GM19238 (cell line): ENCODE results near the gene PSMD9.
"Not testable (repeated sequence)": the region's sequence is repeated elsewhere in the genome, so short reads cannot be mapped to it uniquely, and the experiment has no call there.

Experiments used
- DNase-seq: peaks from one replicate; pipeline ENCODE4 v3.0.0; 2011; ENCODE audit warnings: low spot score; ENCODE audit not compliant: insufficient read length

The PSMD9 gene

DNA sequence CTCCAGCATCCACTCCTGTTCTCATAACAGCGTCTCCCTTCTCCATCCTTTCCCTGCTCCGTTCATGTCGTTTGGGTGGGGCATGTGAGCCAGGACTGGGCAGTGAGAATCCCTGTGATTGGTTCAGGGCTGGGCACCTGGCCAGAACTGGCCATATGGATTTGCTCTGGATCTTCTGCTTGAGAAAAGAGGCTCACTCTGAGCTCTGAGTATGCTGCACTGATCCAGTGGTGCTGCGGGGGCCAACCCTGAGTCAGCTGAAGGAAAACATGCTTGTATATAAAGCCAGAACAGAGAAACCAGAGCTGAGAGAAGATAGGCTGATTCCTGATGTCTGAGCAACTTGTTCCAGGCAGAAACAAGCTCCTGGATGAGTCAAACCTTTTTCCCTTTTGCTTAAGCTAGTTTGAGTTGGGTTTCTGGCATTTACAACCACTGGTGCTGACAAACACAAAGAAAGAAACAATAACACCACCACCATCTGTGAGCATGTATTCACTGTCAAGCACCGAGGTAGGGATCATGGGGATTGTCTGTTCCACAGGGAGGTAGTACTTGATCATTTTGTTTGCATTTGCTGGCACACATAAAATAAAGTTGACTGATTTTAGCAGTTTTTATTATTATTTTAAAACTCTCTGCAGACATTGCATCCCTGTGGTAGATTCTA is 15.9 kb upstream of the PSMD9 start:
- DNase-seq: no peak

DNA sequence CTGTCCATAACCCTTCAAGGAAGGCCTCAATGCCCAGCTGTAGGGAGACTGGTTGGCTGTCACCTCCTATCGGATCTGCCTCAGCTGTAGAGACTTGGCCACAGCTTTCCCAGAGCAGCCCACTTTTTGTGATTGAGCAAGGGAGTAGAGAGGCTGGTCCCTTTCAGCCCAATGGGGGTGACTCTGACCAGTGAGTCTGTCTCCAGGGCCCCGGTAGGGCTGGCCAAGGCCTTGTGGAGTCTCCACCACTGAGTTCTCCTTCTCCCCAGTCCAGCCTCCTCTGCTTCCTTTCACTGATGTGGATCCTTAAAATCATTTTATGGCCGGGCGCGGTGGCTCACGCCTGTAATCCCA is 15.4 kb upstream of the PSMD9 start:
- DNase-seq: no peak

DNA sequence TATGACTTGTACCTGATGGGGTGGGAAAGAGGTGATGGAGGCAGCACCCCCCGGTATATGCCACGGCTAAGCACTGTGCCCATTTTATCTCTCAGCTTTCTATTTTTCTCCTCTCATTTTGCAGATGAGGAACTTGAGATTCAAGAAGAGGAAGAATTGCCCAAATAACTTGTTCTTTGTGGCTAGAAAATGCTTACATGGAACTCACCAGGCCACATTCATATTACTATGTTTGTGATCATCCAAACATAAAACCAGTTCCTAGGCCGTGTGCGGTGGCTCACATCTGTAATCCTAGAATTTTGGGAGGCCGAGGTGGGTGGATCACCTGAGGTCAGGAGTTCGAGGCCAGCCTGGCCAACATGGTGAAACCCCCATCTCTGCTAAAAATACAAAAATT is 14.5 kb upstream of the PSMD9 start:
- DNase-seq: no peak

DNA sequence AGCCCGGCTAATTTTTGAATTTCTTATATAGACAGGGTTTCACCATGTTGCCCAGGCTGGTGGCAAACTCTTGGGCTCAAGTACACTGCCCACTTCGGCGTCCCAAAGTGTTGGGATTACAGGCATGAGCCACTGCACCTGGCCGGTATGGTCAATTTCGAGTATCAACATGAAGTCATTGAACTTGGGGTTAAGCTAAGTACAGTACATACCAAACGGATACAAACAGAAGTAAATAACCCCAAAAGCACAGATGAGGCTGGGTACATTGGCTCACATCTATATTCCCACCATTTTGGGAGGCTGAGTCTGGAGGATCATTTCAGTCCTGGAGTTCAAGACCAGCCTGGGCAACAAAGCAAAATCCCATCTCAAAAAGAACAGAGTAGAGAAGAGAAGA is 13.0 kb upstream of the PSMD9 start:
- DNase-seq: no peak

DNA sequence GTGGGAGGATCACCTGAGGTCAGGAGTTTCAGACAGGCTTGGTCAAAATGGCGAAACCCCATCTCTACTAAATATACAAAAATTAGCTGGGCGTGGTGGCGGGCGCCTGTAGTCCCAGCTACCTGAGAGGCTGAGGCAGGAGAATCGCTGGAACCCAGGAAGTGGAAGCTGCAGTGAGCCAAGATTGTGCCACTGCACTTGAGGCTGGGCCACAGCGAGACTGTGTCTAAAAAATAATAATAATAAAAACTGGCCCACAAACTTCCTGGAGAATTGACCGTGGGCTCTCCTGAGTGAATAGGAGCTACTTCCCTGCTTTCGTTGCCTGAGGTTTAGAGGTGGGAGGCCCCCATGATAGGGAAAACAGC is 12.5 kb upstream of the PSMD9 start:
- DNase-seq: not testable (repeated sequence)

DNA sequence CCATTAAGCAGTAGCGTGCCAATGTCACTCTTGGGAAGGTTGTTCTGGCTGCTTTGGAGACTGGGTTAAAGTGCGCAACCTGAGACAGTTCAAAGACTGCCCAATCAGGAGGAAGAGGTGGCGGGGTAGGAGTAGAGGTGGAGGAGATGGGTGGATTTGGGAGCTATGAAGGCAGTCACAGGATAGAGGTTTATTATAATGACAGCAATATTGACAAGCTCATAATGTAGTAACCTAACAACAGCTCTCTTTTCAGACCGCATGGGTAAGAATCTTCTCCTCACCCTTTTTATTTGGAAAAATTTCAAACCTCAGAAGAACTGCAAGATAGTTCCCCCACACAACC is 5.3 kb upstream of the PSMD9 start:
- no peak for DNase-seq

DNA sequence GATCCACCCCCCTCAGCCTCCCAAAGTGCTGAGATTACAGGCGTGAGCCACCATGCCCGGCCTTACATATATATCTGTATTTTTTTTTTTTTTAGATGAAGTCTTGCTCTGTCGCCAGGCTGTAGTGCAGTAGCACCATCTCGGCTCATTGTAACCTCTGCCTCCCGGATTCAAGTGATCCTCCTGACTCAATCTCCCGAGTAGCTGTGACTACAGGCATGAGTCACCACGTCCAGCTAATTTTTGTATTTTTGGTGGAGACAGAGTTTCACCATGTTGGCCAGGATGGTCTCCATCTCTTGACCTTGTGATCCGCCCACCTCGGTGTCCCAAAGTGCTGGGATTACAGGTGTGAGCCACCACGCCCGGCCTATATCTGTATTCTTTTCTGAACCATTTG is 3.5 kb upstream of the PSMD9 start:
- not testable (repeated sequence) for DNase-seq

DNA sequence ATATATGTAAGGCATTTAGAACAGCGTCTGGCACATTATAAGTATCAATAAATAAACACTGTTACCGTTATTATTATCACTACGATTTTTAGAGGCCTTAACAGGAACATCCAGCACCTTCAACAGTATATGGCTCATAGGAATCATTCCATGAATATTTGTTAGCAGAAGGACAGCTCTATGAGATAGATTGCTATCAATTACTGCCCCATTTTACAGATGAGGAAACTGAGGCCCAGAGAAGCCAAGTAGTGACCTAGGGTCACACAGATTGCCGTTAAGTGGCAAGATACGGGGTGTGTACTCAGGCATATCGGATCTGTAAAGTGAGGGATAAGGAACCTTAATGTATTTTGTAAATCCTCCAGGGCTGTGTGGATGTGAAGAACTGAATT is 510 bp upstream of the PSMD9 start:
- DNase-seq: no peak

DNA sequence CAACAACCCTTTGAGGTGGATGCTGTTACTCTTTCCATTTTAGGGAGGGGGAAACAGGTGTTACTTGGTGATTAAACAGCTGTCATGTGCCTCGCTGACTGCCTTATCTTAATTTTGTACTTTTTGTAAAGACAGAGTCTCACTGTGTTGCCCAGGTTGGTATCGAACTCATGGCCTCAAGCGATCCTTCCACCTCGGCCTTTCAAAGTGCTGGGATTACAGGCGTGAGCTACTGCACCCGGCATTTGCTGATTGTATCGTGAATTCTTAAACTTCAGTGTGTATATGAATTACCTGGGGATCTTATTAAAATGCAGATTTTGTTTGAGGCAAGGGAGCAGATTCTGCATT is 659 bp downstream of the PSMD9 start:
- no peak for DNase-seq

DNA sequence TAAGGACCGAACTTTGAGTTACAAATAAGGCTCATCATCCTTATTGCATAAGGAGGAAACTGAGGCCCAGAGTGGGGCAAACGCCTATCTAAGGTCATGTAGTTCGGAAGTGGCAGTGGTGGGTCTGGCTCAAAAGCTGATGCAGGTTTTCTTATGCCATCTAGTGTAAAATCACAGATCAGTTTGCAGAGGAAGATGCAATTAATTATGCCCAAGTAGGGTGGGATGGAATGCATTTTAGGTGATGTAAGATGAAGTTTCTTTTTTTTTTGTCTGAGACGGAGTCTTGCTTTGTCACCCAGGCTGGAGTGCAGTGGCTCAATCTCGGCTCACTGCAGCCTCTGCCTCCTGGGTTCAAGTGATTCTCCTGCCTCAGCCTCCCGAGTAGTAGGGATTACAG is 1.1 kb downstream of the PSMD9 start:
- DNase-seq: not testable (repeated sequence)

DNA sequence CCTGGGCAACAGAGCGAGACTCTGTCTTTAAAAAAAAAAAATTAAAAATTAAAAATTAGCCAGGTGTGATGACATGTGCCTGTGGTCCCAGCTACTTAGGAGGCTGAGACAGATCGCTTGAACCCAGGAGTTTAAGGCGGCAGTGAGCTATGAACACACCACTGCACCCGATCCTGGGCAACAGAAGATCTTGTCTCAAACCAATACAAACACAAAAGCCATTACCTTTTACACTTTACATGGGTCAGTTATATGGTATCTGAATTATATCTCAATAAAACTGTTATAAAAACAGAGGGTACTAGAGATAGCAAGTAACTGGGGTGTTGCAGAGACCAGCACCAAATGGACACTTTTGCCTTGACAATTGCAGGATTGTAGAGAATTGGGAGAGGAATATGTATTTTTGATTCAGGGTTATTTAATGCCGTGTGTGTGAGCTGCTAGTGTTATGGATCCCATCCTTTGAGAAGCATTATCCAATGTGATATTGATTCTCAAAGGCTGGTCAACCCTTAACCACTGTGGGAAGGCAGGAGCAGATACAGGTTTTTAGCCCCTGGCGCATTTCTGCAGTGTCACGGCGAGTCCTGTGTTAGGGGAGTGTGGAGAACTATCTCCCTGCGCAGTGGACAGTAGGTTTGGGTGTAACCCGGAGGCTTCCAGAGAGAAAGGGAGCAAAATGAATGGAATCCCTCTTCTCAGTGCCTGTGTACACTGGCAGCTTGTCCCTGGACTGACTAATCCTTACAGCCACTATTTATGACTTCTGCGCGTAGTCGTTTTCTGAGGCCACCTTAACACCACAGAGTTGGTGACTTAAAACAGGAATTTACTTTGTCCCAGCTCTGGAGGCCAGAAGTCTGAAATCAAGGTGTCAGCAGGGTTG is 4.3 kb downstream of the PSMD9 start:
- no peak for DNase-seq

DNA sequence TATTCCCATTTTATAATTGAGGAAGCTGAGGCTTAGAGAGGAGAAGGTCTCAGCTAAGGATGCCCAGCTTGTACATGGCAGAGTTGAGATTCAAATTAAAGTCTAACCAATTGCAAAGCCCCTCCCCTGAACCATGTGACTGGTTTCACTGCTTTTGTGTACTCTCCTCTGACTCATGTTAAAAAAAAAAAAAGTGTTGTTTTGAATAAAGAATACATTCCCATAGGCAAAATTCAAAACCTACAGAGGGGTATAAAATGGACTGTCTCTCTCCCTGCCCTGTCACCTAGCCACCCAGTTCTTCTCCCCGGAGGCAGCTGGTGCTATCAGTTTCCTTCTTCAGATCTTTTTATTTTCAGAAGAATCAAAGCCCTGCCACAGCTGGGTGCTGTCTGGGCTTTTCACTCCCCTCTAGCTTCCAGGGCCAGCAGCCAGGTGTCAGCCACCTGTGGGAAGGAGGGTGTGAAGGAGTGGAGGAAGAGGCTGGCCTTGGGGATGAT is 5.4 kb downstream of the PSMD9 start:
- no peak for DNase-seq

DNA sequence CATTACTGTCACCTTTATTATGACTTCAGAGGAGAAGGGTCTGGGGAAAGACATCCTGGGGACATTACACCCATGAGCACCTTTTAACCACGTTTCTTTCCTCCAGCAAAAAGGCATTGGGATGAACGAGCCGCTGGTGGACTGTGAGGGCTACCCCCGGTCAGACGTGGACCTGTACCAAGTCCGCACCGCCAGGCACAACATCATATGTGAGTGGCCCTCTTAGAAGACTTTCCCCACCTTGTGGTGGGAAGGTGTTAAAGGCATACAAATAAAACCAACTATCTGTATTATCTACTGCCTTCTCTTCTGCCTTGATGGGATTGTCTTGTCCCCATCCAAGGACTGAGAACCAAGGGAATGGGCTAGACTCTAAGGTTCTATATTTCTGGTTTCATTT is 6.0 kb downstream of the PSMD9 start:
- no peak for DNase-seq

DNA sequence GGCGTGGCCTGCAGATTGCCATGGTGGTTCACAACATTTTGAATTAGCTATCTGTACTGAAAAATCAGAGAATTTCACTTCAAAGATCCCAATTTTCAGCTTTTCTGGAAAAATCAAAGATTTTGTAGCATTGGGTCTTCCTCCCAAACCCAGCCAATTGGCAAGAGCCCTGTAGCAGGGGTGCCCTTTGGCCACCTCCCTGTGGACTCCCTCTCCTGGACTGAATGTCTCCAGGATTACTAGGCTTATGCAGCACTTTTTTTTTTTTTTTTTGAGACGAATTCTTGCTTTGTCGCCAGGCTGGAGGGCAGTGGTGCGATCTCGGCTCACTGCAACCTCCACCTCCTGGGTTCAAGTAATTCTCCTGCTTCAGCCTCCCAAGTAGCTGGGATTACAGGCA is 9.7 kb downstream of the PSMD9 start:
- no peak for DNase-seq

DNA sequence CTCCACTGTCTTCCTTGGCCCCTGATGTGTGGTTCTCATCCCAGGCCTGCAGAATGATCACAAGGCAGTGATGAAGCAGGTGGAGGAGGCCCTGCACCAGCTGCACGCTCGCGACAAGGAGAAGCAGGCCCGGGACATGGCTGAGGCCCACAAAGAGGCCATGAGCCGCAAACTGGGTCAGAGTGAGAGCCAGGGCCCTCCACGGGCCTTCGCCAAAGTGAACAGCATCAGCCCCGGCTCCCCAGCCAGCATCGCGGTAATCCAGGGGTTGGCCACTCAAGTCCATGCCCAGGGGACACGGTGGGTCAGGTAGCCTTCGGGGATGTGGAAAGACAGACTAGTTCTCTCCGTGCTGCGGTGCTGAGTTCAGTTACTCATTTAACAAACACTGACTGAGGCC is 11.0 kb downstream of the PSMD9 start:
- no peak for DNase-seq

DNA sequence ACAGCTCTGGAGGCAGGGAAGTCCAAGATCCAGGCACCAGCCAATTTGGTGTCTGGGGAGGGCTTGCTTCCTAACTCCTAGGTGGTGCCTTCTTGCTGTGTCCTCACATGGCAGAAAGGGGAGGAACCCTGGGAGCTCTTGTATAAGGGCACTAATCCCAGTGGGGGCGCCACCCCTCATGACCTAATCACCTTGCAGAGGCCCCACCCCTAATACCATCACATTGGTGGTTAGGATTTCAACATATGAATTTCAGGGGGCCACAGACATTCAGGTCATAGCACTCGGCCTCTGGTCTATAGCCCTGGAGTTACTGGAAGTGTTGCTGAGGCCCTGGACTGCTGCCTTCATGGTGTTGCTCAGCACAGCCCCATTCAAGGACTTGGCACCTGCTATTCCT is 14.6 kb downstream of the PSMD9 start:
- DNase-seq: no peak

DNA sequence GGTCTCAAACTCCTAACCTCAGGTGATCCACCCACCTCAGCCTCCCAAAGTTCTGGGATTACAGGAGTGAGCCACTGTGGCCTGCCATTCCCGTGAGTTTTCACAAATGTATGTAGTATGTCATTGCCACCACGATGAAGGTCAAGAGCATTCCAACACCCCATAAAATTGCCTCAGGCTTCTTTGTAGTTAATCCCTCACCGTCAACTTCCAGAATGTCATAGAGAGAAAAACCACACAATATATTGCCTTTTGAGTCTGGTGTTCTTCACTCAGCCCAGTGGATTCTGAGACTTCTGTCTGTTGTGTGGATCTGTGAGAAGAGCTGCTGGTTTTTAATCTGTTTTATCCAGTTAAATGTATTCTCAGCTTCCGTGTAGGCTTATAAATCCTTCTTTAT is 17.2 kb downstream of the PSMD9 start:
- DNase-seq: no peak

DNA sequence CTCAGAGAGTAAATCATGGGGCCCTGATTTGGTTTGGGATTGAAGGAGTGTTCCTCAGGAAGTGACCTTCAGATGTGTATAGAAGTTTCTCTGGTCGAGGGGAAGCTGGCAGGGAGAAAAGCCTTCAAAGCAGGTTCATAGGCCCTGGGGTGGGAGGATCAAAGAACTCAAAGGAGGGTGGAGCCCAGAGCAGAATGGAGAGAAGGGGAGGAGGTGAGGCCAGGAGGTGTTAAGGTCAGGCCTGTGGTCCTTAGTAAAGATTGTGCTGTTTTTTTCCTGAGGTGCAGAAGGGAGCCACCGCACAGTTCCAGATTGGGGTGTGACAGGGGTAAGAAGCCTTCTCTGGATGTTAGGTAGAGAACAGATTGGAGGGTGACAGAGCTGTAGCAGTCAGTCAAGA is 20.1 kb downstream of the PSMD9 start:
- DNase-seq: no peak

DNA sequence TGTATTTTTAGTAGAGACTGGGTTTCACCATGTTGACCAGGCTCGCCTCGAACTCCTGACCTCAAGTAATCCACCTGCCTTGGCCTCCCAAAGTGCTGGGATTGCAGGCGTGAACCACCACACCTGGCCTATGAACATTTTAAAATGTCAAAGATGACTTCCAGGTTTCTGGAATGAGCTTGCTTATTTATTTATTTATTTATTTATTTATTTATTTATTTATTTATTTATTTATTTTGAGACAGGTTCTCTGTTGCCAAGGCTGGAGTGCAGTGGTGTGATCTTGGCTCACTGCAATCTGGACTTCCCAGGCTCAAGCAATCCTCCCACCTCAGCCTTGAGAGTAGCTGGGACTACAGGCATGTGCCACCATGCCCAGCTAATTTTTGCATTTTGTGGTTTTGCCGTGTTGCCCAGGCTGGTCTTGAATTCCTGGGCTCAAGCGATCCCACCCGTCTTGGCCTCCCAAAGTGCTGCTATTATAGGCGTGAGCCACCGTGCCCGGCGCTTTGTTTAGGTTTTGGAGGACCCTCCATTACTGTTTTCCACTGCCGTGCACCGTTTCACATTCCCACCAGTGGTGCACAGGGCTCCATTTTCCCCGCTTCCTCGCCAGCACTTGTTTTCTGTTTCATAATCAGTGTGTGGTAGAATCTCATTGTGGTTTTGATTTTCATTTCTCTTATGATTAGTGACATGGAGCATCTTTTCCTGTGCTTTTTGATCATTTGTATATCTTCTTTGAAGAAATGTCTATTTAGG is 23.4 kb downstream of the PSMD9 start:
- no peak for DNase-seq

DNA sequence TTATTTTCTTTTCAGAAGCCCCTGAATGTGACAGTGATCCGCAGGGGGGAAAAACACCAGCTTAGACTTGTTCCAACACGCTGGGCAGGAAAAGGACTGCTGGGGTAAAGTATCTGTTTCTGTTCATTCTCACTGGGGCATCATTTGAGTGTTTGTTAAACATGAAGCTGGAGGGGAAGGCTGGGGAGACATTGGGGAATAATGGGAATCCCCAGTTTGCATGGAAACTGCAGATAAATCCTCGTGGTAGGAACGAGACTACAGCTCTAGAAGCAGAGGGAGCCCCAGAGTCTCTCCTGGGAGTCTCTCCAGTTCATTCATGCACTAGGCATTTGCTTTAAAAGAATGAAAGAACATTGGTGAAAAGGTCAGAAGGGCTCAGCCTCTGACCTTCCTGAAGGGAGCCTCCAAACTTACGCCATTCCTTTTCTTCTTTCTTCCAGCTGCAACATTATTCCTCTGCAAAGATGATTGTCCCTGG is 27.3 kb downstream of the PSMD9 start:
- no peak for DNase-seq

DNA sequence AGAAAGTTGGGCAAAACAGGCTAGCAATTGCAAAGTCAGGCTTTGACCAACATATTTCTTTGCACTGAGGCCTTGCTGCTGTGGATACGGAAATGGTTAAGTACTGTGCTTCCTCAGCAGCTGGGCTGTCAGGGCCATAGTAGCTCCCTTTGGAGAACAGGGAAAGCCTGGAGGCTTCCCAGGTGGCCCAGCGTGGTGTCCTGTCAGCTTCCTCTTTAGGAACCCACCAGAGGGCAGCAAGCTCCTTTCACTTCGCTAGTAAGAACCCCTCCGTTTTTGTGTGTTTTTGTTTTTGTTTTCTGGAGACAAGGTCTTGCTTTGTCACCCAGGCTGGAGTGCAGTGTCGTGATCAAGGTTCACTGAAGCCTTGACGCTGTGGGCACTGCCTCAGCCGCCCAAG is 28.1 kb downstream of the PSMD9 start:
- no peak for DNase-seq

DNA sequence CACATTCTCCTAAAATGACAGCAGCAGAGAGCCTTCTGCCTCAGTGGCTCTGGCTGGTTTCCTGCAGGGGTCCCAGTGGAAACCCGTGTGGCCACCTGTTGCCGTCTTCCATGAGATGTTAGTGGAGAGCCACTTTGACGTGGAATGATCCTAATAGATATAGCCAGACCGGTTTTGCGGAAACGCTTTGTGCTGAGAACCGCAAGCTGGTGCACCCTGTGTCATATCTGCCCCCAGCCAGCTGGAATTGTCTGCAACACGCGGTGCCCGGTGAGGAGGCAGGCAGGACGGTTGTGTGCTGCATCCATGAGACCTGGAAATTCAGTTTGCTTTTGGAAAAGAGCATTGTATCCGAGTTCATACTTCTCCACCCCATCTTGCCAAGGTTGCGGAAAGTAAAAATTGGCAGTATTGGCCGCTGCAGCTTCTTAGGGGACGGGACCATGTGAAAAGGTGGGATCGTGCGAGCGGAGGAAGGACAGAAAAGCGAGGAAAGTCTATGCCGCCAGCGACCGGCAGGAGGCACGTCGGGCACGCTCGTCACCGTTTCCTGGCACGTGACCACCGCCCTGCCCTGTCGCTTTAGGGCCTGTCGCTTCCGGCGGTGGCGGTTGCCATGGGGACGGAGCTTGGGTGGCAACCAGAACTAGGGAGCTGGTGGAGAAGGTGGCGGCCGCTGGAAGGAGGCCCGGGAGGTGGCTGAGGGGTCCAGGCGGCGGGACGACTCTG is 29.5 kb downstream of the PSMD9 start, which contains the start of gene CFAP251:
Gene CFAP251, plus strand, starts transcription at position 643 of the 729 bp plus-strand sequence. CDS start 2,714 bp downstream, outside the sequence.
- DNase-seq: peak; percentile 96
